Colonic mucosa (tissue), 4 donors: ENCODE data around the gene ZNF611. TPM values are rescaled to one million over a fixed set of nuclear protein-coding genes. Genes with fewer than 3 reads are reported as not detected.
"Not testable (repeated sequence)": the region's sequence is repeated elsewhere in the genome, so short reads cannot be mapped to it uniquely, and the experiment has no call there.

Experiments used
- DNase-seq: peaks from one replicate; pipeline ENCODE4 v3.0.0-alpha.2; 2020
- H3K27ac ChIP-seq: fragments of 200-600 bp; one replicate; pipeline ENCODE4 v1.8.0; 2021
- H3K27me3 ChIP-seq: fragments of 200-600 bp; one replicate; pipeline ENCODE4 v1.8.0; 2021
- H3K36me3 ChIP-seq: fragments of 200-600 bp; one replicate; pipeline ENCODE4 v1.8.0; 2021
- H3K4me1 ChIP-seq: fragments of 200-600 bp; one replicate; pipeline ENCODE4 v1.8.0; 2021; ENCODE audit warnings: mild to moderate bottlenecking
- H3K4me3 ChIP-seq: fragments of 200-600 bp; one replicate; pipeline ENCODE4 v1.8.0; 2021
- H3K9ac ChIP-seq, 2 donors: one replicate each; pipeline ENCODE4 v1.7.0; 2013; ENCODE audit warnings: control low read depth in 2 of 2, low read depth in 2 of 2, low read length in 2 of 2
- H3K9me3 ChIP-seq: fragments of 200-600 bp; one replicate; pipeline ENCODE4 v1.8.0; 2021
- intact Hi-C: fragments of 100-400 bp; cut with DNase I; formaldehyde crosslinking; loops from one replicate; pipeline ENCODE4 v1.14.1; 2022
- total RNA-seq, 2 donors: library from RNA; stranded (reverse); fragmentation: NEBNext Ultra II Directional in 1 of 2; extraction: Animal tissue kit (Norgen Biotek cat#: 25700) in 1 of 2; gene quantifications; one replicate each; pipeline ENCODE4 v1.2.1, GENCODE V29; 2021
- TF ChIP-seq, protein P1 (sequence below): fragments of 200-600 bp; IDR thresholded peaks from one replicate; pipeline ENCODE4 v1.8.0; 2022; ENCODE audit warnings: antibody characterized with exemption, mild to moderate bottlenecking
- donor health status: healthy.
- donor health status: DM: no; HTN: no; CAD: no.
- donor health status: DM: no; HTN: no; CAD: no.

Gene ZNF611
- total RNA-seq, 2 donors from 2014 or later: 9.8 to 17.7 TPM

DNA sequence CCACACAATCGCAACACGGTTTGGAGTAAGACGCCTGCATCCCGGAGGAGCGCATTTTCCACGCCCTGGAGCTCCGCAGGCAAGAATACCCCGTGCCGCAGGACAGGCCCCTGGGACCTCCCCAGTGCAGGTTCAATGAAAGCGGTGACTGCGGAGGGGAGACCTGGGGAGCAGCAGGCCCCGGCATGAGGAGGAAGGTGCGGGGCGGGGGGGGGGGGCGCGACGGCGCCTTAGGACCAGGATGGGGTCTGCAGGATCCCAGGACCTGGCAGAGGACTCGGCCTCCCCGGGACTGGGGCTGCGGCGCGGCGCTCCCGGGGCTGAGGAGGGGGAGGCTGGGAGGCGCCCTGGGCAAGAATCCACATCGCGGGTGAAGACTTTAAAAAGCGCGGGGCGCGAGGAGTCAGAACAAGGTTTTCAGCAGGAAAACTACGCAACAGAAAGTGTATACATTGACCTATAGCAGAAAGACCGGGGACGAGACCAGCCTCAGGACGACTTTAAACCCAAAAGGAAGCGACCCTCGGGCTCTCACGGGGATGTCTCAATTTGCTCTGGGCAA is 432 bp downstream of the ZNF611 start:
- Histone ChIP-seq H3K4me3 (peak overlapping the region; percentile 86), H3K9me3 (no peaks in the 10 kb centered on the region), H3K27me3 (no peaks in the 10 kb centered on the region), H3K4me1 (no peaks in the 10 kb centered on the region), H3K9ac (peak overlapping the region; percentile 75 to 92), H3K36me3 (no peaks in the 10 kb centered on the region), H3K27ac (peak overlapping the region; percentile 71)
- no peak for DNase-seq
- intact Hi-C loops: no loop called here
- TF ChIP-seq, protein P1, sequence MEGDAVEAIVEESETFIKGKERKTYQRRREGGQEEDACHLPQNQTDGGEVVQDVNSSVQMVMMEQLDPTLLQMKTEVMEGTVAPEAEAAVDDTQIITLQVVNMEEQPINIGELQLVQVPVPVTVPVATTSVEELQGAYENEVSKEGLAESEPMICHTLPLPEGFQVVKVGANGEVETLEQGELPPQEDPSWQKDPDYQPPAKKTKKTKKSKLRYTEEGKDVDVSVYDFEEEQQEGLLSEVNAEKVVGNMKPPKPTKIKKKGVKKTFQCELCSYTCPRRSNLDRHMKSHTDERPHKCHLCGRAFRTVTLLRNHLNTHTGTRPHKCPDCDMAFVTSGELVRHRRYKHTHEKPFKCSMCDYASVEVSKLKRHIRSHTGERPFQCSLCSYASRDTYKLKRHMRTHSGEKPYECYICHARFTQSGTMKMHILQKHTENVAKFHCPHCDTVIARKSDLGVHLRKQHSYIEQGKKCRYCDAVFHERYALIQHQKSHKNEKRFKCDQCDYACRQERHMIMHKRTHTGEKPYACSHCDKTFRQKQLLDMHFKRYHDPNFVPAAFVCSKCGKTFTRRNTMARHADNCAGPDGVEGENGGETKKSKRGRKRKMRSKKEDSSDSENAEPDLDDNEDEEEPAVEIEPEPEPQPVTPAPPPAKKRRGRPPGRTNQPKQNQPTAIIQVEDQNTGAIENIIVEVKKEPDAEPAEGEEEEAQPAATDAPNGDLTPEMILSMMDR: no peak

DNA sequence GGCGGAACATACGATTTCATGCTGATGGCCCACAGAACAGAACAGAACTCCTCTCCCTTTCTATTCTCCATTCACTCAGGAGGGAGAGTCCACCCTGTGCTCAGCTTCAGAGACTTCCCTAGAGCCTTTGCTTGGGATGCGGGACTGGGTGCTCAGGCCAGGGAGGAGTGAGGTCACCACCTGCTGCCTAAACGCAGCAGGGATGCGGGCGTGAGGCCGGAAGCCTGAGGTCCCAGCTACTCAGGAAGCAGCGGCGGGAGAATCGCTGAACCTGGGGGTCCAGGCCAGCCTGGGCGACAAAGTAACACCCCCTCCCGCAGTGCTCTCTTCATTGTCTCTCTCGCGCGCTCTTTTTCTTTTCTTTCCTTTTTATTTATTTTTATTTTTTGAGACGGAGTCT is 8.8 kb downstream of the ZNF611 start:
- H3K36me3 ChIP-seq, H3K4me3 ChIP-seq, H3K9me3 ChIP-seq, DNase-seq, H3K27me3 ChIP-seq, intact Hi-C loops, H3K27ac ChIP-seq, H3K9ac ChIP-seq, H3K4me1 ChIP-seq: not testable (repeated sequence)

DNA sequence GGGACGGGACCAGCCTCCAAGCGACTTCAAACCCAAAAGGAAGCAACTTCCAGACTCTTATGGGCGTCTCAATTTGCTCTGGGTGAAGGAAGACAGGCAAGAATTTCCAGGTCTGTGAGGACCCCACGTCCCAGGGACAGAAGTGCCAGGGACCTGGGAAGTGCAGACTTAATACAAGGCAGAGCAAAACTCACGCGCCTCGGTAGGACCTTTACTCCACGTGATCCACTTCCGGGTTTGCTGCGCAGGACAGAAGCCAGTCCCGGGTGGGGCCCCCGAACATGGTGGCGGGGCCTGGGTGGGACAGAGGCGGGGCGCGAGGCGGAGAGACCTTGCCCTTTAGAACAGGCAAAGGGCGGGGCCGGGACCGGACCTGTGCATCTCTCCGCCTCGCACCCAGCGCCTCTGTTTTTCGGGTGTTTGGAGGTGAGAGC is 9.3 kb downstream of the ZNF611 start:
- Histone ChIP-seq H3K9me3 (no peaks in the 10 kb centered on the region), H3K36me3 (no peaks in the 10 kb centered on the region), H3K4me3 (no peak overlapping the region), H3K27ac (no peak overlapping the region), H3K4me1 (no peaks in the 10 kb centered on the region), H3K27me3 (no peaks in the 10 kb centered on the region), H3K9ac (no peak overlapping the region)
- no peak for DNase-seq
- TF ChIP-seq, protein P1: no peak
- intact Hi-C loops: no loop called here

DNA sequence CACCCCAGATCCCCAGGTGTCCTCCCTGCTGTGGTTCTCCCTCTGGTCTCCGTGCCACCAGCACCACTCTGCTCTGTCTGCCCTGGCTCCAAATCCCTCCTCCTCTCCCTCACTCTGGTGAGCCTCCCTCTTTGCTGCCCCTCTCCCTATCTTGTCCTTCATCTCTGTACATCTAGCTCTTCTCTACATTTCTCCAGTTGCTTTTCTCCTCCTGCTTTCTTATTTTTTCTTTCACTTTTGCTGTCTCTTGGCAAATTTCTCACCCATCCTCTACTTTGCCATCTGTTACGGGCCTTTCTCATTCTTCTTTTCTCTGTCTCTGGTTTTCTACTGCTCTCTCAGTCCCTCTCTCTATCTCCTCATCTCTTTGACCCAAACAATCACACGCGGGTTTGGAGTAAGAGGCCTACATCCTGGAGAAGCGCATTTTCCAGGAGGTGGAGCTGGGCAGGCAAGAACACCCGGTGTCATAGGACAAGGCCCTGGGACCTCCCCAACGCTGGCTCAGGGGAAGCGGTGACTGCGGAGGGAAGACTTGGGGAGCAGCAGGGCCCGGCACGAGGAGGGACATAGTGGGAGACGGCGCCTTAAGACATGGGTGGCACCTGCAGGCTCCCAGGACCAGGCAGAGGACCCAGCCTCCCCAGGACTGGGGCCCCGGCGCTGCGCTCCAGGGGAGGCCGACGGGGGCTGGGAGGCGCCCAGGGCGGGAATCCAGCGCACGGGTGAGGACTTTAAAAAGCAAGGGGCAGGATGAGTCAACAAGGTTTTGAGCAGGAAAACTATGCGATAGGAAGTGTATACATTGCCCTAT is 9.9 kb downstream of the ZNF611 start:
- no peak for DNase-seq
- Histone ChIP-seq H3K9ac (no peak overlapping the region), H3K27ac (no peak overlapping the region), H3K4me3 (no peak overlapping the region), H3K36me3 (no peaks in the 10 kb centered on the region), H3K27me3 (no peaks in the 10 kb centered on the region), H3K9me3 (no peaks in the 10 kb centered on the region), H3K4me1 (no peaks in the 10 kb centered on the region)
- intact Hi-C loops: no loop called here
- TF ChIP-seq, protein P1: no peak

GRCh38 chr19:52723907-52724598 is 10.8 kb downstream of the ZNF611 start:
- intact Hi-C loops, H3K27me3 ChIP-seq, H3K9me3 ChIP-seq, H3K4me3 ChIP-seq, H3K4me1 ChIP-seq, H3K36me3 ChIP-seq, H3K27ac ChIP-seq, DNase-seq, H3K9ac ChIP-seq: not testable (repeated sequence)

DNA sequence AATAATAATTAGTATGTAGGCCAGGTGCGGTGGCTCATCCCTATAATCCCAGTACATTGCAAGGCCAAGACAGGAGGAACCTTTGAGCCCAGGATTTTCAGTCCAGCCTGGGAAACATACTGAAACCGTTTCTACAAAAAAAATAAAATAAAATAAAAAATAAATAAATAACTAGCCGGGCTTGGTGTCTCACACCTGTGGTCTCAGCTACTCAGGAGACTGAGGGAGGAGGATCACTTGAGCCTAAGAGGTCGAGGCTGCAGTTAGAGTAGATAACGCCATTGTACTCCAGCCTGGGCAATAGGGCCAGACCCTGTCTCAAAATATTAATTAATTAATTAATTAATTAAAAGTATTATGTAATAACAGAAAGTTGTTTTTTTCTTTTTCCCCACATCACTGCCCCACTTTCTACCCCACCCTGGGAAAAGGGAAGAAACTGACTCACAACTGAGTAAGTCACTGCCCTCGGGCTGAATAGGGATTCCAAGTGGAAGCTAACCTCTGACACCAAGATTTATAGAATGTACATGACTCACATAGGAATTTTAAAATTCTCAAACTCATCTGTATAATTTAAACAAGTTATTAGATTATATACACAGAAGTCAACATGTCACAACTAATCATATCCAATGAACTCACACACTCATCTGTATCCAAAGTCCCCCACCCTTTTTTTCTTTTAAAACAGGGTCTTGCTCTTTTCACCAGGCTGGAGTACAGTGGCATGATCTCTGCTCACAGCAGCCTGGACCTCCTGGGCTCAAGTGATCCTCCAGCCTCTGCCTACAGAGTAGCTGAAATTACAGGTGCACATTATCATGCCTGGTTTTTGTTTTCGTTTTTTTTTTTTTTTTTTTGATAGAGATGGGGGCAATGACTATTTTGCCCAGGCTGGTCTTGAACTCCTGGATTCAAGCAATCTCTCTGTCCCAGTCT is 12.5 kb downstream of the ZNF611 start:
- TF ChIP-seq, protein P1: no peak
- DNase-seq: no peak
- H3K27me3 ChIP-seq: no peaks in the 10 kb centered on the region
- no peaks in the 10 kb centered on the region for H3K36me3 ChIP-seq
- intact Hi-C loops: no loop called here
- H3K27ac ChIP-seq: no peak overlapping the region
- no peak overlapping the region for H3K4me3 ChIP-seq
- no peak overlapping the region for H3K9ac ChIP-seq
- H3K9me3 ChIP-seq: no peaks in the 10 kb centered on the region
- no peaks in the 10 kb centered on the region for H3K4me1 ChIP-seq

DNA sequence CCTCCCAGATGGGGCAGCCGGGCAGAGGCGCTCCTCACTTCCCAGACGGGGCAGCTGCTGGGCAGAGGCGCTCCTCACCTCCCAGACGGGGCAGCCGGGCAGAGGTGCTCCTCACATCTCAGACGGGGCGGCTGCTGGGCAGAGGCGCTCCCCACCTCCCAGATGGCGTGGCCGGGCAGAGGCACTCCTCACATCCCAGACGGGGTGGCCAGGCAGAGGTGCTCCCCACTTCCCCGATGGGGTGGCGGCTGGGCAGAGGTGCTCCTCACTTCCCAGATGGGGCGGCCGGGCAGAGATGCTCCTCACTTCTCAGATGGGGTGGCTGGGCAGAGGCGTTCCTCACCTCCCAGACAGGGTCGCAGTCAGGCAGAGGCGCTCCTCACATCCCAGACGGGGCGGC is 14.3 kb downstream of the ZNF611 start:
- H3K4me1 ChIP-seq, DNase-seq, H3K9ac ChIP-seq, H3K36me3 ChIP-seq, H3K9me3 ChIP-seq, H3K27ac ChIP-seq, H3K4me3 ChIP-seq, intact Hi-C loops, H3K27me3 ChIP-seq: not testable (repeated sequence)
